Midbrain (tissue), 1 donor: ENCODE results near the gene PGBD2.
"Not testable (repeated sequence)": the region's sequence is repeated elsewhere in the genome, so short reads cannot be mapped to it uniquely, and the experiment has no call there.

Source experiments
- DNase-seq: peaks from one replicate; lab custom pipeline; 2025; lab: John Stamatoyannopoulos, UW

Gene PGBD2

GRCh38 chr1:248906009-248906752 is at the start of gene PGBD2:
PGBD2 (plus strand) TSS chr1:248906235; CDS start chr1:248913863, 7,628 bp downstream.
- DNase-seq, result peak; percentile 92

DNA sequence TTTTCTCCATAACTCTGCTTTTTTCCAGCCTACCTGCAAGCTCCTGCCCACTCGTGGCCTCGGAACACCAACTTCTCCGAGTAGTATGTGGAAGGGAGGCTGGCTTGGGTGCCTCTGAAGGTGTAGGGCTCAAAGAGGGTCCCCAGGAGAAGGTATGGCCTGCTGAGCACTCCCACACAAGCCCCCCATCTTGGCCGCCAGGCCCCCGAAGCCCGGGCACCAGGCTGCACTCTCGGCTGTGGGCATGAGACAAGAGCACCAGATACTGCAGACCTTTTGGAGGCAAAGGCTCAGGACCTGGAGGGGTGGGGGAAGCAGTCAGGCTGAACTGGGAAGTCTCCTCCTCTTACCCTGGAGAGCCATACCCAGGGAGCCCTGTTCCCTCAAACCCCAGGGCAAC is 48.8 kb upstream of the PGBD2 start:
- DNase-seq, result no peak

GRCh38 chr1:248857749-248858095 is 48.3 kb upstream of the PGBD2 start:
- no peak for DNase-seq

DNA sequence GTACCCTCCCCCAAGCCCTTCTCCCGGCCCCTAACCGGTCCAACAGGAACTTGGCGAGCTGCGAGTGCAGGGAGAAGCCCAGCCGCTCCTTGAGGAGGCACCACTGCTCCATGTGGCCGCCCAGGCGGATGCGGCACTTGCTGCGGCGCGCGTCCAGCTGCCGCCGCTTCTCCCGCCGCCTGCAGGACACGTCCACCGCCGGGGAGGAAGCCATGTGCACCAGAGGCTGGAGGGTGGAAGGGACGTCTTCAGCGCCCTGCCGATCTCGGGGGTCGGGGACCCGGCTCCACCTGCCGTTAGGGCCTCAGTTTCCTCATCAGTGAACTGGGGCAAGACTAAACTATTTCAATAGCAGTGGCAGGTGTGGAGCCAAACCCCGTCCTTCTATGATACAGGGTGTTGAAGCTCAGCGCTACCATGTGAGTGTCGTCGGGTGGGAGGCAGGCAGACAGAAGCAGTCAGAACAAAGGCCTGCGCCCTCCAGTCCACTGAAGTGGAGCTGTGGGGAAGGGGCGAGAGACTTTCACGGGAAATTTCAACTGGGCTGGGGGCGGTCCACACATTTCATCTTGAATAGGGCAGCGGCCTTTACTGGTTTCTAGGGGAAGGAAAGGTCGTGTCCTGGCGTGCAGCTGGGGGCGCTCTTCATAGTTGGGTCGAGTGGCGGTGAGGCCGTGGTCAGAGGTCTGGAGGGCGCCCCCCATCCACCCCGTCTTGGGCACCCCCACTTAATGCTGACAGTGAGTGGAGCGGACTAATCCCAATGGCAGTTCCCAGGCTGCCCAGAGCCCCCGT is 47.7 kb upstream of the PGBD2 start:
- DNase-seq, result peak; percentile 77

DNA sequence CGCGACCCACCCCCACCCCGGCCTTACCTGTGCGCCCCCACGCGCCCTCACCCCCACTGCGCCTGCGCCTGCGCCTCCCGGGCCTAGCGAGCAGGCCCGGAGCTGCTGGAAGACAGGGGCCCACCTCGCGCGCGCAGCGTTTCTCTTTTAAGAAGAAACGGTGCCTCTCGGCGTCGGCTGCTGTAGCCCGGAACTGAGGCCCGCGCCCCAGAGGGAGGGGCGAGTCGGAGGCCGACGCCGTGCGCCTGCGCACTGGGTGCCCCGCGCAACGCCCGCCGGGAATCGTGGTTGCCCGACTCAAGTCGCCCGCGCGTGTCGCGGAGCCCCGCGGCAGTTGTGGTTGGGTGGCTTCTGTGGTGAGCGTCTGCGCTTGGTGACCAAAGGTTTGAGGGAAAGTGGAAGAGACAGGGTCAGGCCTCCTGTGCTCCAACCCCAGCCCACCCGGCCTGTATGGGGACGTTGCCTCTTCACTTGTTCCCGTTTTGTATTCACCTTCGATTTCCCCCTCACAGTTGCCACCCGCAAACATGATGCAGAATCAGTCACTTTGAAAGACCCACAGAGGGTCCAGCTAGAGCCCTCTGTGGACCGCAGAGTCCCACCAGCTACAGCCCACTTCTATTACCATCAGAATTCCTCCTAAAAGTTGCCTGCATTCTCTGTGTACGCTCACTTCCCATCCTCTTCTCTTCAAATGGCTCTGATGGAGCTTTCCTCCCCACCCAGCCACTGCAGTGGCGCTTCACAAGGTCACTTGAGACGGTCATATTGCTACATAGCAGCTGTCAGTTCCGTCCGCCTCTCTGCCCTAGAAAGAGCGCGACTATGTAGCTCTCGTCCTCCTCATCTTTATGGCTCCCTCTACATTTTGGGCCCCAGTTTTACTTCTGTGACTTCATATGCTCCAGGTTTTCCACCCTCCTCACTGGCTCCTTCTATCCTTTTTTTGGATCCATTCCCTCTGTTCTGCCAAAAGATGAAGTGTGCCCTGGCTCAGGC is 46.8 kb upstream of the PGBD2 start, which contains the start of gene ZNF692:
TSS of gene ZNF692 (minus strand) at position 195 of the 999 bp plus-strand sequence. CDS start 776 bp downstream, outside the sequence.
- peak; percentile 98 for DNase-seq

DNA sequence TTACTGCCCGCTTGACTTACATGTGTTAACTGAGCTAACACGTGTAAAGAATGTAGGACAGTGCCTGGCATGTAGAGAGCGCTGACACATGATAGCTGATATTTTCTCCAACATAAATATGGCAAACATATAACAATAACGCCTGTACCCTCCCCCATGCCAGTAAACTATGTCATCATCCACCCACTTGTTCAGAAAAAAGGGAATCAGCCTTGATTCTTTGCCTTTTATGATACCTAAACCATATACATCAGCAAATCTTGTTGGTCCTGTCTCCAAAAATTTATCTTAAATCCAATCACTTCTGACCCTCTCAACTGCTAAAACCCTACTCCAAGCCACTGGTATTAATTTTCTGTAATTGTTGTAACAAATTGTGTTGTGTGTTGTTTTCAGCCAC is 46.0 kb upstream of the PGBD2 start:
- no peak for DNase-seq

DNA sequence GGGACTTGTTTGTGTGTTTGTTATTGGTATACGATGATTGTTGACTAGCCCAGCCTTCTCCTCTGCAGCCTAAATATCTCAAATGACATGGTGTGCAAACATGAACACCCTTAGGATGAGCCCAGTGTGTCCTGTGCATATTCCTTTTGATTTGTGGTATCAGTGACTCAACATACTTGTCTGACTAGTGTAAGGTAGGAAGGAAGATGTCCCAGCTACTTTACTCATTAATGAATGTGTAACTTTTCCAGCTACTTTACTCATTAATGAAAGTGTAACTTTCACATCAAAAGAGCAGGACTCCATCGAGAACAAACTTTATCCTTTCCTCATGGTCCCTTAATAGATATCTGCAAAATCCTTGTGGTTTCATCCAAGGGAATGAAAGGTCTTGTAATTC is 44.4 kb upstream of the PGBD2 start:
- DNase-seq, result no peak

DNA sequence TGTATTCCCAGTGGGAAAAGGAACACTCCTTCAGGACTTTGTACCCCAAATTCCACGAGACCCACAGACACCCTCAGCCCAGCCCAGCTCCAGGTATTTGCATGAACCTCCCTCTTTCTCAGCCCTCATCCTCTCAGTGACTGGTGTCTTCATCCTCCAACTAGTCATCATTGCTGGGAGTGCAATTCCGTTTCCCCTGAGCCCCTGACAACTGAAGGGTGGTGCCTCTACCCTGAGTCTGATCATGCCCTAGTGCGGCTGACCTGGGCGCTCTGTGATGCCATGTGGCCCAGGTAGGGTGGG is 43.4 kb upstream of the PGBD2 start:
- DNase-seq, result no peak

DNA sequence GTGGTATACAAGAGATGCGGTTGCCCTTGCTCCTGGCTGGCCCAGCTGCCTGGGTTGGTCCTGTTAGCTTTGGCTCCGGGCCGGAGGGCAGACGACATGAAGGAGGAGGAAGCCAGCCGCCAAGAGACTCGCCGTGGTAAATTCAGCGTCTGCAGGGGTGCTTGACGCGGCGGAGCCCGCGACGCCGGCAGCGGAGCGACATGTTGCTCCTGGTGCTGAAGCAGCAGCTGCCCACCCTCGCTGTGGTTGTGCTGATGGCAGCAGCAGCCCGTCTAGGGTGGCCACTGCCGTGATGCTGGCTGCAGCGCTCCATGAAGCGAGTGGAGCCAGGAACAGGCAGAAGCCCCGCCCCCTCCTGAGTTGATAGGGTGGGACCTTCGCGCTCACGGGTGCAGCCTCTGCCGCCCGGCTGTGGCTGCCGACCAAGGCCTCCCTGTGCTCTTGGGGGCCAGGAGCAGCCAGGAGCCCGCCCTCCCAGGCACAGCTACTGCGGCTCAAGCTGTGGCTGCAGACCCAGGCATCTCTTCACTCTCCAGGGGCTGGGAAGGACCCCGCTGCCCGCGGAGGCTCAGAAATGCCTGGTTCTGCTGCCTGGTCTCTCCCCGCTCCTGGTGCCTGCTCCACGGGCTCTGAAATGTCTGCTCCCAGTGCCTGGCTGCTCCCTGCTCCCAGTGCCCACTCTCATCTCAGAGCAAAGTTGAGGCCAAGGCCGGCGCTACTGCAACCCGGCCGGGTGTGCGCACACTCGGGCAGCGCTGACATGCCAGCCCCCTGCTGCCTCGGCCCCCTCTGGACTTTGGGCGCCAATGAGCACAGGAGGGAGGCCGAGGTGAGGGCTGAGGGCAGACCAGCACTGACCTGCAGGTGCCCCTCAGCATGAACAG is 42.8 kb upstream of the PGBD2 start:
- peak; percentile 76 for DNase-seq

DNA sequence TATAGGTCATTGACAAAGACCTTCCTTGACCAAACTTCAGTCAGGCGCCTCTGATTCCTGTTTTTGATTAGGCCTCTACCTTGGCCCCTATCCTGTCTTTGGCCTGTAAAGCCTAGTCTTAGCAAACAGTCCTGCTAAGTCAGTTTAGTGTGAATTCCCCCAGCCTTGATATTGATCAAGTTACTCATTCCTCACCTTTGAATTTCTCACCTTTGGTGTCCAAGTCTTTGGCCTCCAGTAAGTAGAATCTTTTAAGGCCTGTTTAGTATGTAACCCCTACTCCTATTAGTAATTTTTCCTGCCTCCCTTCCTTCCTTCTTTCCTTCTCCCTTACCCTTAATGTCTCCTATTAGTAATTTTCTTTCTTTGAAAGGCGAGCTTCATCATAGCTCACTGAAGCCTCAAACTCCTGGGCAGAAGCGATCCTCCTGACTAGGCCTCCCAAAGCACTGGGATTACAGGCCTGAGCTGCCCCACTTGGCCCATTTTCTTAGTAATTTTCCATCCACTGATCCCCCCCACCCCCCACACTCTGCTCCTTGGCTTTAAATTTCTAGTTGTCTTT is 34.1 kb upstream of the PGBD2 start:
- no peak for DNase-seq

GRCh38 chr1:248872752-248873408 is 33.2 kb upstream of the PGBD2 start:
- peak; percentile 69 for DNase-seq

GRCh38 chr1:248873409-248873992 is 32.5 kb upstream of the PGBD2 start:
- DNase-seq, result peak; percentile 96

DNA sequence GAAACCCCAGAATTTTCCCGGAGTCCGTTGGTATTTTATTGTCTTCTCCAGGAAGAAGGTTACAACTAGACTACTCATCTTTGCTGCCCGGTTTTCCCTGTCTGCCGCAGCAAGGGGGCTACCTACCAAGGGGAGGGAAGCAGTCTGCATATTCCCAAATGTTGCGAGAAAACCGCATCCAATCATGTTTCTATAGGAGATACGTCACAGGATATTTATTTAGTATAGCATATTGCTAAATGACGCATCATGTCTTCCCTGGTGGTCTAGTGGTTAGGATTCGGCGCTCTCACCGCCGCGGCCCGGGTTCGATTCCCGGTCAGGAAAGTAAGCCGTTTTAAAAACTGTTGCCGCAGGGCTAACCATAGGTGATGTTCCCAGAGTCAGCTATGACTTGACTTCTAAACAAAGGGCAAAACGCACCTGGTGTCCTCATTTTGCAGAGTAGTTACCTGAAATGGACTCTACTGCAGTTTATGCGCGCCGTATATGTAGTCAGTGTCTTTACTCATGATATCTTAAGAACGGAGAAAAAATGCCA is 32.0 kb upstream of the PGBD2 start:
- DNase-seq, result peak; percentile 85

DNA sequence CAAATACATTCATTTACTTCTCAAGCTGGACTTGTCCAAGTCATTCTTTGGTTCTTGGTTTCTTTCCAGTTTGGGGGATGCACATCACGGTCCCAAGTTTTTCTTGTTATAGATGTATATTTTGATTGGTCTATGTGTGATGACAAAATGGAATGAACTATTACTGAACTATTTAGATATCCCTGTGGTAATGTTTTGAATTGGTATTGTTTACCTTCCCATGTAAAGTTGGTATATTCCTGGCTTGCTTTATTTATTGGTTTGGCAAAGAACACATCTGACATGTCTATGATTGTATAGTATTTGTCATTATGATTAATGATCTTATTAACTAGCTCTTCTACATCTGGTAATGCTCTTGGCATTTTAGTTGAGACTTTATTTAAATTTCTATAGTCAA is 24.8 kb upstream of the PGBD2 start:
- no peak for DNase-seq

GRCh38 chr1:248882427-248882826 is 23.6 kb upstream of the PGBD2 start:
- not testable (repeated sequence) for DNase-seq

GRCh38 chr1:248884632-248885295 is 21.3 kb upstream of the PGBD2 start:
- DNase-seq, result no peak

DNA sequence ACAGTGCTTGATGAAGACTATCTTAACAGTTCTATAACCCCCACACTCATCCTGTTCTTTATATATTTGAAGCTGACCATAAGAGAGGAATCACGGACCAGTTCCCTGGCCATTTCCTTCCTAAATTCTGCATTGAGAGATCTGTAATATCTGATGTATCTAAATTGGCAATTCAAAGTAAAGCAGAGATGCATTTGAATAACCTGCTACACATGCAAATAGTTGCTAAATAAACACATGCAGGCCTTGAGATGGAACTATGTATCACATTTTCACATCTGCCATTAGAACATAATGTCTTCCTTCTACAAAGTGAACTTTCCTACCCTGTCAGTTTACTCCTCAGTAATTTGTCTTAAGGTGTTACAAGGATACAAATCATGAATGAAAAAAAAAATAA is 20.4 kb upstream of the PGBD2 start:
- no peak for DNase-seq

- no peak for DNase-seq
These were observed 19.7 kb upstream of the PGBD2 start for GRCh38 chr1:248886237-248886895.

DNA sequence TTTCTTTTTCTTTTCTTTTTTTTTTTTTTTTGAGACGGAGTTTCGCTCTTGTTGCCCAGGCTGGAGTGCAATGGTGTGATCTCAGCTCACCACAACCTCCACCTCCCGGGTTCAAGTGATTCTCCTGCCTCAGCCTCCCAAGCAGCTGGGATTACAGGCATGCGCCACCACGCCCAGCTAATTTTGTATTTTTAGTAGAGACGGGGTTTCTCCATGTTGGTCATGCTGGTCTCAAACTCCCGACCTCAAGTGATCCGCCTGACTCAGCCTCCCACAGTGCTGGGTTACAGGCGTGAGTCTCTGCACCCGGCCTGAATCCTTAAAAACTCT is 16.2 kb upstream of the PGBD2 start:
- DNase-seq, result not testable (repeated sequence)
